IMR-90 (cell line): ENCODE results near the gene ME1. TPM values are rescaled to one million over a fixed set of nuclear protein-coding genes. Genes with fewer than 3 reads are reported as not detected.

Experiments
- ATAC-seq: fragments of 200-7000 bp; cut with Tn5 transposase; 2 replicates; pipeline ENCODE4 v1.9.1; 2020; ENCODE audit warnings: low read depth, mild to moderate bottlenecking, moderate library complexity
- BruUV-seq: library from RNA; stranded (reverse); fragments of 400-500 nt; replicated peaks from 2 replicates; lab custom pipeline; 2021; lab: Mats Ljungman, UMichigan
- CTCF ChIA-PET: fragments of 300-600 bp; formaldehyde crosslinking; extraction: SDS; loops from one replicate; lab custom pipeline; 2021; ENCODE audit warnings: antibody characterized with exemption; lab: Yijun Ruan, JAX
- POLR2A ChIA-PET: fragments of 300-600 bp; sonication (Branson Sonifier 250); formaldehyde crosslinking; loops from one replicate; lab custom pipeline; 2022; ENCODE audit warnings: antibody characterized with exemption; ENCODE audit not compliant: unreplicated experiment; lab: Charles Lee
- DNase-seq: peaks from one replicate; pipeline ENCODE4 v3.0.0; 2013
- H2AFZ ChIP-seq: replicated peaks from 2 replicates; pipeline ENCODE3; 2013; ENCODE audit warnings: low read length, mild to moderate bottlenecking; ENCODE audit not compliant: poor library complexity
- H2AK5ac ChIP-seq: 2 replicates; pipeline ENCODE4 v1.6.1; 2013; ENCODE audit warnings: low read depth, low read length, inconsistent platforms
- H2AK9ac ChIP-seq: replicated peaks from 2 replicates; pipeline ENCODE3; 2013; ENCODE audit warnings: mild to moderate bottlenecking, low read depth, low read length, moderate library complexity; ENCODE audit not compliant: poor library complexity
- H2BK120ac ChIP-seq: 2 replicates; pipeline ENCODE4 v1.6.1; 2013; ENCODE audit warnings: low read depth, low read length, inconsistent platforms
- H2BK15ac ChIP-seq: 3 replicates; pipeline ENCODE4 v1.6.1; 2013; ENCODE audit warnings: low read depth, low read length, inconsistent platforms
- H2BK20ac ChIP-seq: 2 replicates; pipeline ENCODE4 v1.6.1; 2013; ENCODE audit warnings: low read depth, mild to moderate bottlenecking, inconsistent platforms, low read length, moderate library complexity
- H2BK5ac ChIP-seq: 2 replicates; pipeline ENCODE4 v1.6.1; 2013; ENCODE audit warnings: mild to moderate bottlenecking, low read depth, low read length, inconsistent platforms; ENCODE audit not compliant: poor library complexity, severe bottlenecking
- H3K14ac ChIP-seq: replicated peaks from 2 replicates; pipeline ENCODE4 v1.6.1; 2013; ENCODE audit warnings: low read depth, low read length, inconsistent platforms
- H3K18ac ChIP-seq: 2 replicates; pipeline ENCODE4 v1.6.1; 2013; ENCODE audit warnings: low read depth, low read length, control low read depth
- H3K23ac ChIP-seq: 2 replicates; pipeline ENCODE4 v1.6.1; 2013; ENCODE audit warnings: low read depth, low read length, inconsistent platforms
- H3K27ac ChIP-seq: 2 replicates; pipeline ENCODE4 v1.5.1; 2013; ENCODE audit warnings: mild to moderate bottlenecking, control low read depth, low read length; ENCODE audit not compliant: insufficient read depth
- H3K27me3 ChIP-seq: 2 replicates; pipeline ENCODE4 v1.6.1; 2013; ENCODE audit warnings: low read length; ENCODE audit not compliant: control insufficient read depth, insufficient read depth
- H3K36me3 ChIP-seq: 2 replicates; pipeline ENCODE4 v1.6.1; 2013; ENCODE audit warnings: low read length, mixed read lengths; ENCODE audit not compliant: control insufficient read depth, insufficient read depth
- H3K4ac ChIP-seq: 2 replicates; pipeline ENCODE4 v1.6.1; 2013; ENCODE audit warnings: low read depth, low read length, inconsistent platforms
- H3K4me1 ChIP-seq: 2 replicates; pipeline ENCODE4 v1.6.1; 2013; ENCODE audit warnings: low read length, mixed read lengths; ENCODE audit not compliant: control insufficient read depth, insufficient read depth
- H3K4me2 ChIP-seq: 2 replicates; pipeline ENCODE4 v1.6.1; 2013; ENCODE audit warnings: low read depth, mild to moderate bottlenecking, control low read depth, low read length, moderate library complexity
- H3K4me3 ChIP-seq: 2 replicates; pipeline ENCODE4 v1.5.1; 2013; ENCODE audit warnings: low read depth, mild to moderate bottlenecking, control low read depth, low read length, moderate library complexity; ENCODE audit not compliant: insufficient read depth
- H3K56ac ChIP-seq: 2 replicates; pipeline ENCODE4 v1.6.1; 2013; ENCODE audit warnings: low read length, inconsistent platforms; ENCODE audit not compliant: insufficient read depth; ENCODE audit errors: extremely low read depth
- H3K79me1 ChIP-seq, 2 experiments: 2 replicates each; pipeline ENCODE4 v1.6.1; 2013; ENCODE audit warnings: low read length in 2 of 2, inconsistent platforms in 1 of 2, low read depth in 1 of 2
- H3K9ac ChIP-seq: 2 replicates; pipeline ENCODE4 v1.6.1; 2013; ENCODE audit warnings: low read depth, low read length, control low read depth
- H3K9me1 ChIP-seq: 2 replicates; pipeline ENCODE4 v1.6.1; 2013; ENCODE audit warnings: low read length, inconsistent platforms; ENCODE audit not compliant: insufficient read depth
- H3K9me3 ChIP-seq: 2 replicates; pipeline ENCODE4 v1.6.1; 2013; ENCODE audit warnings: low read length; ENCODE audit not compliant: control insufficient read depth, insufficient read depth
- H4K20me1 ChIP-seq: 2 replicates; pipeline ENCODE4 v1.6.1; 2013; ENCODE audit warnings: low read length, inconsistent platforms; ENCODE audit not compliant: insufficient read depth
- H4K5ac ChIP-seq: 2 replicates; pipeline ENCODE4 v1.6.1; 2013; ENCODE audit warnings: mild to moderate bottlenecking, low read depth, low read length, control low read depth
- H4K8ac ChIP-seq, 2 experiments: 2 replicates each; pipeline ENCODE4 v1.6.1; 2013; ENCODE audit warnings: low read depth in 2 of 2, low read length in 2 of 2, control low read depth in 1 of 2, inconsistent platforms in 1 of 2
- H4K91ac ChIP-seq: 2 replicates; pipeline ENCODE4 v1.6.1; 2013; ENCODE audit warnings: low read depth, low read length, inconsistent platforms; ENCODE audit not compliant: insufficient read depth
- BHLHE40 ChIP-seq: fragments of 150-350 bp; IDR thresholded peaks from 2 replicates; pipeline ENCODE4 v1.6.1; 2016; ENCODE audit warnings: mild to moderate bottlenecking, low read depth, low read length
- CEBPB ChIP-seq: IDR thresholded peaks from 2 replicates; pipeline ENCODE4 v1.6.1; 2012; ENCODE audit warnings: low read depth, low read length, improper control_type of control experiment
- CHD1 ChIP-seq: IDR thresholded peaks from 2 replicates; pipeline ENCODE4 v1.6.1; 2012; ENCODE audit warnings: low read depth, low read length, improper control_type of control experiment
- CTCF ChIP-seq: conservative IDR thresholded peaks from 2 replicates; pipeline ENCODE4 v1.5.1; 2012; ENCODE audit warnings: mild to moderate bottlenecking, low read depth, low read length, improper control_type of control experiment
- ELK1 ChIP-seq: fragments of 150-350 bp; IDR thresholded peaks from 2 replicates; pipeline ENCODE4 v1.6.1; 2016; ENCODE audit warnings: low read depth, mild to moderate bottlenecking, low read length, moderate library complexity, borderline replicate concordance
- FOS ChIP-seq: fragments of 150-350 bp; IDR thresholded peaks from 2 replicates; pipeline ENCODE4 v1.6.1; 2016; ENCODE audit warnings: low read depth, low read length
- MAFK ChIP-seq: IDR thresholded peaks from 2 replicates; pipeline ENCODE4 v1.6.1; 2012; ENCODE audit warnings: low read depth, low read length, improper control_type of control experiment
- MAZ ChIP-seq: IDR thresholded peaks from 2 replicates; pipeline ENCODE4 v1.6.1; 2012; ENCODE audit warnings: low read depth, mild to moderate bottlenecking, low read length, improper control_type of control experiment, moderate library complexity, borderline replicate concordance
- NFE2L2 ChIP-seq: fragments of 150-350 bp; IDR thresholded peaks from 2 replicates; pipeline ENCODE4 v1.6.1; 2016; ENCODE audit warnings: low read depth, mild to moderate bottlenecking, low read length
- POLR2A ChIP-seq: IDR thresholded peaks from 2 replicates; pipeline ENCODE4 v1.6.1; 2012; ENCODE audit warnings: mild to moderate bottlenecking, low read depth, low read length
- RAD21 ChIP-seq: IDR thresholded peaks from 2 replicates; pipeline ENCODE4 v1.6.1; 2012; ENCODE audit warnings: low read length, improper control_type of control experiment
- RCOR1 ChIP-seq: IDR thresholded peaks from 2 replicates; pipeline ENCODE4 v1.6.1; 2012; ENCODE audit warnings: mild to moderate bottlenecking, low read length, improper control_type of control experiment; ENCODE audit not compliant: insufficient replicate concordance
- RFX5 ChIP-seq: IDR thresholded peaks from 2 replicates; pipeline ENCODE4 v1.8.0; 2012; ENCODE audit warnings: low read depth, mild to moderate bottlenecking, low read length, moderate library complexity
- SMC3 ChIP-seq: fragments of 150-350 bp; IDR thresholded peaks from 2 replicates; pipeline ENCODE4 v1.6.1; 2016; ENCODE audit warnings: low read depth, mild to moderate bottlenecking, antibody characterized with exemption, low read length, moderate library complexity
- USF2 ChIP-seq: fragments of 150-350 bp; IDR thresholded peaks from 2 replicates; pipeline ENCODE4 v1.6.1; 2017; ENCODE audit warnings: mild to moderate bottlenecking, antibody characterized with exemption, low read length, low read depth
- WGBS, 2 experiments: methylation state at CpG; one replicate each; pipeline versions ENCODE4 v1.1.5 to v1.1.7; 2013; ENCODE audit warnings: missing lambda C conversion rate in 2 of 2; ENCODE audit not compliant: insufficient read length in 1 of 2; ENCODE audit errors: extremely low coverage in 2 of 2; 5-methylcytosine and 5-hydroxymethylcytosine counted together
- dilution Hi-C: fragments of 300-500 bp; cut with HindIII; formaldehyde crosslinking; loops from one replicate; pipeline ENCODE4 v1.14.3; 2018; ENCODE audit warnings: low sequenced_read_pairs; ENCODE audit not compliant: unreplicated experiment
- in situ Hi-C: fragments of 300-500 bp; cut with MboI; formaldehyde crosslinking; loops from 3 replicates; pipeline ENCODE4 v1.14.3; 2019; ENCODE audit warnings: low sequenced_read_pairs, inconsistent platforms, mixed read lengths
- intact Hi-C: fragments of 100-400 bp; cut with micrococcal nuclease; formaldehyde crosslinking; loops from 2 replicates; pipeline ENCODE4 v1.10.0; 2022
- polyA plus RNA-seq, 3 experiments: library from polyadenylated mRNA; depleted of rRNA; stranded (reverse); fragments of >200 nt; gene quantifications; 2 replicates each; pipeline ENCODE4 v1.2.3, GENCODE V29; 2012; ENCODE audit warnings: low replicate concordance in 1 of 3
- total RNA-seq: library from RNA; depleted of rRNA; stranded (reverse); fragments of >200 nt; gene quantifications from 2 replicates; pipeline ENCODE4 v1.2.3, GENCODE V29; 2012

ME1 gene
- total and polyA plus RNA-seq, 2 of the 4 experiments (the other 2 are of a cell fraction), result 21.5 to 24.4 TPM

GRCh38 chr6:83429269-83429668 is 1.6 kb downstream of the ME1 start:
- H3K23ac ChIP-seq, result peak overlapping the region; percentile 21; the same call in 1 of the 2 replicates
- H3K4me2 ChIP-seq, result peak overlapping the region; percentile 100; the same call in 1 of the 2 replicates
- no peak overlapping the region for H3K4ac ChIP-seq
- H4K20me1 ChIP-seq, result no peaks in the 10 kb centered on the region
- no peak overlapping the region for H3K56ac ChIP-seq
- H3K14ac ChIP-seq, result peak overlapping the region; percentile 14; the same call in 1 of the 2 replicates
- H2BK15ac ChIP-seq, result no peak overlapping the region
- no peak overlapping the region for H4K8ac ChIP-seq
- no peak overlapping the region for H2BK20ac ChIP-seq
- H3K4me3 ChIP-seq, result no peak overlapping the region
- intact Hi-C loops, result no loop called here
- no peak overlapping the region for H4K91ac ChIP-seq
- ChIA-PET POLR2A (no interaction called here), CTCF (interaction anchor here (1.4 kb wide), 1 partner anchor 11 kb away, joined by 3 read pairs; no protein-coding TSS in a partner anchor)
- H3K9me1 ChIP-seq, result peaks cover 5% of the 10 kb centered on the region; the same call in 1 of the 2 replicates
- H3K27ac ChIP-seq, result no peak overlapping the region
- no peak overlapping the region for H2AFZ ChIP-seq
- H3K79me1 ChIP-seq, result peaks cover 7 to 34% of the 10 kb centered on the region in 2 experiments
- H4K5ac ChIP-seq, result no peak overlapping the region
- WGBS, 2 experiments, result no CpG with 5 or more reads among the region's 1 CpG
- H3K4me1 ChIP-seq, result peaks cover 7% of the 10 kb centered on the region
- ATAC-seq (no peak), DNase-seq (no peak)
- no peak overlapping the region for H2AK5ac ChIP-seq
- TF ChIP-seq FOS (no peak), CTCF (no peak), MAFK (no peak), RFX5 (no peak), POLR2A (no peak), RCOR1 (no peak), MAZ (no peak), BHLHE40 (no peak), CEBPB (no peak), RAD21 (no peak), SMC3 (no peak), USF2 (no peak), NFE2L2 (no peak), CHD1 (no peak), ELK1 (no peak)
- no peak overlapping the region for H2BK5ac ChIP-seq
- in situ Hi-C loops, result no loop called here
- no peak overlapping the region for H2BK120ac ChIP-seq
- H3K36me3 ChIP-seq, result no peaks in the 10 kb centered on the region
- no peak overlapping the region; the same call in 1 of the 2 replicates for H3K9ac ChIP-seq
- H3K18ac ChIP-seq, result no peak overlapping the region
- dilution Hi-C loops, result no loop called here
- H2AK9ac ChIP-seq, result no peak overlapping the region
- no peaks in the 10 kb centered on the region for H3K9me3 ChIP-seq
- BruUV-seq, result no TSS peak
- no peaks in the 10 kb centered on the region for H3K27me3 ChIP-seq
